ENCODE measurements around the gene APOBEC2. TPM values are rescaled to one million over a fixed set of nuclear protein-coding genes. Genes with fewer than 3 reads are reported as not detected.

APOBEC2 gene
- total RNA-seq, 1 donor: not detected

GRCh38 chr6:41097467-41098090 lies 44.6 kb downstream of the APOBEC2 start:
- peak; percentile 66 for DNase-seq (ENCODE audit: low read depth)
- peak; percentile 3 for TF ChIP-seq CTCF (IDR thresholded peaks at IDR 0.05; ENCODE audit: insufficient read depth, low read length)
- no peak overlapping the region for H3K4me3 ChIP-seq (ENCODE audit: low read depth, low read length)

GRCh38 chr6:41098366-41098765 lies 45.4 kb downstream of the APOBEC2 start:
- H3K4me3 ChIP-seq (ENCODE audit: low read depth, low read length): no peak overlapping the region
- peak; percentile 23 for DNase-seq (ENCODE audit: low read depth)
- no peak for TF ChIP-seq CTCF (IDR thresholded peaks at IDR 0.05; ENCODE audit: insufficient read depth, low read length)

- TF ChIP-seq CTCF (IDR thresholded peaks at IDR 0.05; ENCODE audit: insufficient read depth, low read length): no peak
- DNase-seq (ENCODE audit: low read depth): no peak
Observed at GRCh38 chr6:41100871-41101287, 47.9 kb downstream of the APOBEC2 start.

GRCh38 chr6:41103847-41104246 lies 50.8 kb downstream of the APOBEC2 start:
- DNase-seq (ENCODE audit: low read depth): no peak
- no peak overlapping the region for H3K4me3 ChIP-seq (ENCODE audit: low read depth, low read length)
- no peak for TF ChIP-seq CTCF (IDR thresholded peaks at IDR 0.05; ENCODE audit: insufficient read depth, low read length)

More at GRCh38 chr6:41100871-41101287, 47.9 kb downstream of the APOBEC2 start:
- no peak overlapping the region for H3K4me3 ChIP-seq (ENCODE audit: low read depth, low read length)

- H3K4me3 ChIP-seq (ENCODE audit: low read depth, low read length): no peak overlapping the region
- no peak for TF ChIP-seq CTCF (IDR thresholded peaks at IDR 0.05; ENCODE audit: insufficient read depth, low read length)
- no peak for DNase-seq (ENCODE audit: low read depth)
Observed at GRCh38 chr6:41111017-41111416, 58.0 kb downstream of the APOBEC2 start.

Other genes with a start within 250 kb of the APOBEC2 start
- 0.74 TPM in 1 of 2 replicates, not detected in the other for gene UNC5CL, start 14.0 kb upstream of the APOBEC2 start, total RNA-seq (ENCODE audit: low replicate concordance)
- not detected in 2 replicates for gene TSPO2, start 10.7 kb upstream of the APOBEC2 start, total RNA-seq (ENCODE audit: low replicate concordance)
- 4.6 and 10.8 TPM in 2 replicates for gene OARD1, start 19.2 kb downstream of the APOBEC2 start, total RNA-seq (ENCODE audit: low replicate concordance)
- gene NFYA, start 19.8 kb downstream of the APOBEC2 start, total RNA-seq (ENCODE audit: low replicate concordance): 6.3 and 14.2 TPM in 2 replicates
- gene TREML1, start 101.1 kb downstream of the APOBEC2 start, total RNA-seq (ENCODE audit: low replicate concordance): not detected in 2 replicates
- not detected in 2 replicates for gene TREM2, start 109.9 kb downstream of the APOBEC2 start, total RNA-seq (ENCODE audit: low replicate concordance)
- not detected in 2 replicates for gene TREML2, start 147.9 kb downstream of the APOBEC2 start, total RNA-seq (ENCODE audit: low replicate concordance)
- gene TREML4, start 175.1 kb downstream of the APOBEC2 start, total RNA-seq (ENCODE audit: low replicate concordance): not detected in 2 replicates
- gene TREM1, start 233.5 kb downstream of the APOBEC2 start, total RNA-seq (ENCODE audit: low replicate concordance): 0.36 TPM in 1 of 2 replicates, not detected in the other

All from fibroblast of the aortic adventitia (primary cell).